Measurements from ENCODE around the gene ACOXL. TPM values are rescaled to one million over a fixed set of nuclear protein-coding genes. Genes with fewer than 3 reads are reported as not detected.
"Not testable (repeated sequence)": the region's sequence is repeated elsewhere in the genome, so short reads cannot be mapped to it uniquely, and the experiment has no call there.

ACOXL gene
- total and polyA plus RNA-seq, 2 experiments from 2014 or later, result not detected

- H3F3A ChIP-seq (ENCODE audit: insufficient read depth), result no peaks in the 10 kb centered on the region
- 0 to 2% methylated on average over 2 of the region's 2 CpGs for WGBS, 2 experiments (ENCODE audit: low coverage in 1 of 2, low lambda C conversion rate in 2 of 2, missing lambda C conversion rate in 2 of 2)
- TF ChIP-seq EZH2phosphoT487 (IDR thresholded peaks at IDR 0.05; ENCODE audit: insufficient read depth, low read depth) (no peak), EZH2 (IDR thresholded peaks at IDR 0.05; ENCODE audit: insufficient read depth, poor library complexity, severe bottlenecking) (no peak)
Observed at GRCh38 chr2:110960954-110961353, 228.6 kb downstream of the ACOXL start.

GRCh38 chr2:110961643-110962042 is 229.3 kb downstream of the ACOXL start:
- H3K27ac ChIP-seq; in situ Hi-C loops (cut with MboI); H4K20me1 ChIP-seq (ENCODE audit: insufficient read depth); H3K36me3 ChIP-seq (ENCODE audit: low read depth); H3K79me2 ChIP-seq (ENCODE audit: insufficient read depth); H3K9me3 ChIP-seq (ENCODE audit: low read depth); DNase-seq; H3K4me1 ChIP-seq (ENCODE audit: insufficient read depth); H3K9ac ChIP-seq; H3F3A ChIP-seq (ENCODE audit: insufficient read depth); H3K4me3 ChIP-seq; H2AFZ ChIP-seq; H3K4me2 ChIP-seq (ENCODE audit: unreplicated experiment); H3K9me2 ChIP-seq (ENCODE audit: insufficient read depth): not testable (repeated sequence)
- WGBS, 2 experiments (ENCODE audit: low coverage in 1 of 2, low lambda C conversion rate in 2 of 2, missing lambda C conversion rate in 2 of 2), result 19 to 26% methylated on average over 3 of the region's 3 CpGs
- H3K27me3 ChIP-seq (replicated peaks; ENCODE audit: insufficient read depth), result peaks cover 26% of the 10 kb centered on the region

More at GRCh38 chr2:110960954-110961353, 228.6 kb downstream of the ACOXL start:
- Histone ChIP-seq H3K9me2 (ENCODE audit: insufficient read depth) (no peaks in the 10 kb centered on the region), H3K4me1 (ENCODE audit: insufficient read depth) (no peaks in the 10 kb centered on the region), H3K4me2 (ENCODE audit: unreplicated experiment) (no peak overlapping the region), H3K9ac (no peak overlapping the region), H3K36me3 (ENCODE audit: low read depth) (no peaks in the 10 kb centered on the region), H3K4me3 (no peak overlapping the region), H2AFZ (no peak overlapping the region), H3K79me2 (ENCODE audit: insufficient read depth) (no peaks in the 10 kb centered on the region), H4K20me1 (ENCODE audit: insufficient read depth) (no peaks in the 10 kb centered on the region), H3K27ac (no peak overlapping the region), H3K9me3 (ENCODE audit: low read depth) (no peaks in the 10 kb centered on the region), H3K27me3 (replicated peaks; ENCODE audit: insufficient read depth) (peaks cover 27% of the 10 kb centered on the region)
- in situ Hi-C loops (cut with MboI), result no loop called here
- no peak for DNase-seq

- H3K9me2 ChIP-seq (ENCODE audit: insufficient read depth), result no peaks in the 10 kb centered on the region
- H3K79me2 ChIP-seq (ENCODE audit: insufficient read depth), result no peaks in the 10 kb centered on the region
- H3K4me2 ChIP-seq (ENCODE audit: unreplicated experiment), result no peak overlapping the region
- no peaks in the 10 kb centered on the region for H4K20me1 ChIP-seq (ENCODE audit: insufficient read depth)
- no peak for DNase-seq
- no peak for TF ChIP-seq EZH2phosphoT487 (IDR thresholded peaks at IDR 0.05; ENCODE audit: insufficient read depth, low read depth)
- no peak for TF ChIP-seq EZH2 (IDR thresholded peaks at IDR 0.05; ENCODE audit: insufficient read depth, poor library complexity, severe bottlenecking)
- whole genome bisulfite sequencing, 2 experiments (ENCODE audit: low coverage in 1 of 2, low lambda C conversion rate in 2 of 2, missing lambda C conversion rate in 2 of 2), result 8 to 28% methylated on average over 2 of the region's 2 CpGs
- no peak overlapping the region for H3K9ac ChIP-seq
- no peak overlapping the region for H3K4me3 ChIP-seq
- H3F3A ChIP-seq (ENCODE audit: insufficient read depth), result no peaks in the 10 kb centered on the region
- H3K27ac ChIP-seq, result no peak overlapping the region
- H3K4me1 ChIP-seq (ENCODE audit: insufficient read depth), result no peaks in the 10 kb centered on the region
- in situ Hi-C loops (cut with MboI), result no loop called here
- H3K36me3 ChIP-seq (ENCODE audit: low read depth), result no peaks in the 10 kb centered on the region
- no peaks in the 10 kb centered on the region for H3K9me3 ChIP-seq (ENCODE audit: low read depth)
- H2AFZ ChIP-seq, result no peak overlapping the region
- peaks cover 34% of the 10 kb centered on the region for H3K27me3 ChIP-seq (replicated peaks; ENCODE audit: insufficient read depth)
Observed at GRCh38 chr2:110969696-110970095, 237.3 kb downstream of the ACOXL start.

DNA sequence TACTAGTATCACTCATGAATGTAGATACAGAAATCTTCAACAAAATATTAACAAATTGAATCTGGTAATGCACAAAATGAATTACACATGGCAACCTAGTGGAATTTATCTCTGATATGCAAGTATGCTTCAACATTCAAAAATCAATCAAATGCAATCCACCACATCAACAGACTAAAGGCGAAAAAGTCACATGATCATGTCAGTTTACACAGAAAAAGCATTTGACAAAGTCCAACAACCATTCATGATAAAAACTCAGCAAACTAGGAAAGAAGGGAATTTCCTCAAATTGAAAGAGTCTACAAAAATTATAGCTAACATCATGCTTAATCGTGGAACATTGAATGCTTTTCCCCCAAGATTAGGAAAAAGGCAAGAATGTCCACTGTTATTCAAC is 237.8 kb downstream of the ACOXL start:
- Histone ChIP-seq H3K9me3 (ENCODE audit: low read depth) (no peaks in the 10 kb centered on the region), H3K36me3 (ENCODE audit: low read depth) (no peaks in the 10 kb centered on the region), H3K4me3 (no peak overlapping the region), H3K9ac (no peak overlapping the region), H3K4me2 (ENCODE audit: unreplicated experiment) (no peak overlapping the region), H3K27me3 (replicated peaks; ENCODE audit: insufficient read depth) (peaks cover 37% of the 10 kb centered on the region), H2AFZ (no peak overlapping the region), H3F3A (ENCODE audit: insufficient read depth) (no peaks in the 10 kb centered on the region), H3K79me2 (ENCODE audit: insufficient read depth) (no peaks in the 10 kb centered on the region), H3K27ac (no peak overlapping the region), H3K9me2 (ENCODE audit: insufficient read depth) (no peaks in the 10 kb centered on the region), H3K4me1 (ENCODE audit: insufficient read depth) (no peaks in the 10 kb centered on the region), H4K20me1 (ENCODE audit: insufficient read depth) (no peaks in the 10 kb centered on the region)
- WGBS, 2 experiments (ENCODE audit: low coverage in 1 of 2, low lambda C conversion rate in 2 of 2, missing lambda C conversion rate in 2 of 2), result 37% methylated on average over 2 of the region's 2 CpGs
- no peak for DNase-seq
- TF ChIP-seq EZH2phosphoT487 (IDR thresholded peaks at IDR 0.05; ENCODE audit: insufficient read depth, low read depth), result no peak
- TF ChIP-seq EZH2 (IDR thresholded peaks at IDR 0.05; ENCODE audit: insufficient read depth, poor library complexity, severe bottlenecking), result no peak
- in situ Hi-C loops (cut with MboI), result no loop called here

DNA sequence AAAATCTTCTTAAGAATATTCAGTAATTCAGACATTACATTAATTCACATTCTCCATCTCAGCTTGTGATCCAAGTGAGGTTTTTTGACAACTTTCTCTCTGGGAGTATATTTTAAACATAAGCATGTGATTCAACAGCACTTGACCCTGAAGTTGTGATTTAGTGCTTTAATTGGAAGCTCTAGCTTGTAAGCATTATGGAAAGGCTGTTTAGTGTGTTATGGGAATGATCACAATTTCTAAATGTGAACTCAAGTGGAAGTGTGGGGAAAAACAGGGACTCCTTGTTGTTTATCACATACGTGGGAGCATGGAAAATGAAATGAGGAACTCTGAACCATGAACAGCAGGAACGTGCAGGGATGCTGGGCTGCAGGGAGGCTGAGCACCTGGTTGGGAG is 239.4 kb downstream of the ACOXL start:
- Histone ChIP-seq H3K4me3 (no peak overlapping the region), H4K20me1 (ENCODE audit: insufficient read depth) (no peaks in the 10 kb centered on the region), H3K27ac (no peak overlapping the region), H3K4me2 (ENCODE audit: unreplicated experiment) (no peak overlapping the region), H3K27me3 (replicated peaks; ENCODE audit: insufficient read depth) (peaks cover 42% of the 10 kb centered on the region), H3K36me3 (ENCODE audit: low read depth) (no peaks in the 10 kb centered on the region), H3K4me1 (ENCODE audit: insufficient read depth) (no peaks in the 10 kb centered on the region), H3K9me2 (ENCODE audit: insufficient read depth) (no peaks in the 10 kb centered on the region), H3K9me3 (ENCODE audit: low read depth) (no peaks in the 10 kb centered on the region), H3K9ac (no peak overlapping the region), H3K79me2 (ENCODE audit: insufficient read depth) (no peaks in the 10 kb centered on the region), H2AFZ (no peak overlapping the region), H3F3A (ENCODE audit: insufficient read depth) (no peaks in the 10 kb centered on the region)
- in situ Hi-C loops (cut with MboI), result no loop called here
- no peak for DNase-seq
- TF ChIP-seq EZH2 (IDR thresholded peaks at IDR 0.05; ENCODE audit: insufficient read depth, poor library complexity, severe bottlenecking), result no peak
- TF ChIP-seq EZH2phosphoT487 (IDR thresholded peaks at IDR 0.05; ENCODE audit: insufficient read depth, low read depth), result no peak
- WGBS, 2 experiments (ENCODE audit: low coverage in 1 of 2, low lambda C conversion rate in 2 of 2, missing lambda C conversion rate in 2 of 2), result 10 to 22% methylated on average over 2 of the region's 2 CpGs
